Stimulated activated CD4-positive, alpha-beta T cell treated with anti-CD3 and anti-CD28 coated beads, Interleukin-1b, Interleukin-23, amount 100 ng/mL, for 48 hours (primary cell): ENCODE data around the gene DAGLA.

Source experiments
- DNase-seq: peaks from one replicate; pipeline ENCODE4 v3.0.0-alpha.2; 2020

Gene DAGLA

DNA sequence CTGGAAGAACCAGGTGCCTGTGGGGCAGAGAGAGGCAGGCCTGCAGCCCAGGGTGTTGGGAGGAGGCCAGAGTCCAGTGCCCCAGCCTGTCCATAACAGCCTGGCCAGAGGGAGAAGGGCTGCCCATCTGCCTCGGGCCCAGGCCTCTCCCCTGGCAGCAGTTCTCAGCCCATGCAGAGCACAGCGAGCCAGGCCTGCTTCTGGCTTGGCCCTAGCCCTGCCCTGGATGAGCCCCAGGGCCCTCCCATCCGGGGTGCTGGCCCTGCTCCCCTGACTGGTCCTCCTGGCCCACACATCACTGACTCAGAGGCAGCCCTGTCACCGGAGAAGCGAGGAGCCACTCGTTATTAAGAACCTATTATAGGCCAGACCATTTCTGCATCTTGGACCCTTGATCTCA, 52.5 kb downstream of the DAGLA start:
- no peak for DNase-seq

DNA sequence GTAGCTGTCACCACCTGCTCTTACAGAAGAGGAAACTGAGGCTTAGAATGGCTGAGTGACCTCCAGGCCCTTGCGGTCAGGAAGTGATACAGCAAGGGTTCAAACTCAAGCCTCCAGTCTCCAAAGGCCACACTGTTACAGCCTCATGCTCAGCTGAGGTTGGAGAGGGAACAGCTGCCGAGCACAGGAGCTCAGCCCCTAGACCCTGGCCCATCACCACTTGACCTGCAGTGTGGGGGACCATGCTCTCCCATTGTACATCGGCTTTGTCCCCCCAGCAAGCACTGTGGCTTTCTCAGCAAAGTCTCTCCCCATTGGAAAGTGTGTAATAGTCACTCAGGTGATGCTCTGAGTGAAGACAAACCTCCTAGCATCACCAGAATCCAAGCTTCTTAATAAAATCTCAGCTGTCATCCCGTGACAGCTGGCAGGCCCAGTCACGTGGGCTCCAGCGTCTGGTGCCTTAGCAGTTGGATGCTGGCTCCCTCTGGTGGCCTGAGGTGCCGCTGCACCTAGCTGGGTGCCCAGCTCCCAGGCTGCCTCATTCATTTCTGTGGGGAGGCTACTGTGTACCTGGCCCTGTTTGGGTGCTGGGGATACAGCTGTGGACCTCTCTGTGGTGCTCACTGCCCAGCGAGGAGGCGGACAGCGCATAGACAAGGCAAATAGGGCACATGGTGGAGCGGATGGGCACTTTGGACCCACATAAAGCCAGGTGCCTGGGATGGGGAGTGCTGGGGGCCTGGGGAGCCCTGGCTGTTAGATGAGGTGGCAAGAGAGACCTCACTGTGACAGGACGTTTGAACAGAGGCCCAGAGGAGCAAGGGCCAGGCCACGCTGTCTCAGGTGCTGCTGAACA, 53.2 kb downstream of the DAGLA start:
- DNase-seq, result peak; percentile 83

DNA sequence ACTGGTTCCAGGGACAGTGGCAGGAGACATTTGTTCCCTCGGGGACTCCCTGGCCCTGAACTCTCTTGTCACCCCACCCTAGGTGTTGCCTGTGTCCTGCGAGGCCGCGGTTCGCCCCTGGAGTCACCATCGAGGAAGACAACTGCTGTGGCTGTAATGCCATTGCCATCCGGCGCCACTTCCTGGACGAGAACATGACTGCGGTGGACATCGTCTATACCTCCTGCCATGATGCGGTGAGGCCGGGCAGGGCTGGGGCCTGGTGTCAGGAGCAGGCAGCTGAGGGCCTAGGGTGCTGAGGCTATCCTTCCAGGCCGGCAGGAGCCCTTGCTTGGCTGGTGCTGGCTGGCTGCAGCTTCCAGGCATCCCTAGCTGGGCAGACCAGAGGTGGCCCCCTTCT, 54.6 kb downstream of the DAGLA start:
- DNase-seq, result no peak

DNA sequence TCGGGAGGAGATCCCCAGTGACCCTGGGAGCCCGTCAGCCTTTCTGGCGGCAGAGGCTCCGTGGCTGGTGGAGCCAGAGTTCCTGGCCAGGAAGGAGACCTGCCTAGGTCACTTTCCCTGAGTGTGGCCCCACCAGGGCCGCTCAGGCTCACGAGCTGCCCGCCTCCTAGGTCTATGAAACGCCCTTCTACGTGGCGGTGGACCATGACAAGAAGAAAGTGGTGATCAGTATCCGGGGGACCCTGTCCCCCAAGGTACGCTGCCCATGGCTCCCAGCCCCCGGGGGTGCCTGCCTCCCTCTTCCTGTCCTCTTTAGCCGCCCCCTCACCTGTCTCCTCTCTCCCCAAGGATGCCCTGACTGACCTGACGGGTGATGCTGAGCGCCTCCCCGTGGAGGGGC, 55.2 kb downstream of the DAGLA start:
- no peak for DNase-seq

DNA sequence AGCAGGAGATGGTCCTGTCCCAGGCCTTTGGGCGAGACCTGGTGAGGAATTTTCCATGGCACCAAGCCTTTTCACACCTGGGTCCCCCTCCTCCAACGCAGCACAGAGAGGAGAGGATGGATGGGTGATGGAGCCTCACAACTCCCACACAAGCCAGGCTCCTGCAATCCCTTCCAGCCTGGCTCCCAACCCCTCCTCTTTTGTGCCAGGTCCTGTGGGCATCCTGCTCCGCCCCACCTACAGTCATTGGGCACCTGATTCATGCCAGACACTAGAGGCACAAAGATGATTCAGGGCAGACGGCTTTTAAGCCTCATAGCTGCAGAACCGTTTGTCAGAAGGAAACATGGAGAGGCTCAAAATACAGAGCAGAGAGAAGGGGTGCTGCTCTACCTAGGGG, 56.1 kb downstream of the DAGLA start:
- no peak for DNase-seq

DNA sequence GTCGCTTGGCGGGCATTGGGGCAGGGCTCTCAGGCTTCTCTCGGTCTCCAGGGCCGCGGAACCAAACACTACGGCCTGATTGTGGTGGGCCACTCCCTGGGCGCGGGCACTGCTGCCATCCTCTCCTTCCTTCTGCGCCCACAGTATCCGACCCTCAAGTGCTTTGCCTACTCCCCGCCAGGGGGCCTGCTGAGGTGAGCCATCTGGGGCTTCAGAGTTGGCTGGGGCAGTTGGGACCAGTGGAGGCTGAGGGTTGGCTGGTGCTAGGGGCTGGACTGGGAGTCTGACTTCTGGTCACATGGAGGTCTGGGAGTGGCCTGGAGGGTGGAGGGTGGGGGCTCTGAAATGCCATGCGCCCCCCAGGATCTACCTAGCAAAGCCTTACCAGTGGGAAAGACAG, 56.9 kb downstream of the DAGLA start:
- no peak for DNase-seq

DNA sequence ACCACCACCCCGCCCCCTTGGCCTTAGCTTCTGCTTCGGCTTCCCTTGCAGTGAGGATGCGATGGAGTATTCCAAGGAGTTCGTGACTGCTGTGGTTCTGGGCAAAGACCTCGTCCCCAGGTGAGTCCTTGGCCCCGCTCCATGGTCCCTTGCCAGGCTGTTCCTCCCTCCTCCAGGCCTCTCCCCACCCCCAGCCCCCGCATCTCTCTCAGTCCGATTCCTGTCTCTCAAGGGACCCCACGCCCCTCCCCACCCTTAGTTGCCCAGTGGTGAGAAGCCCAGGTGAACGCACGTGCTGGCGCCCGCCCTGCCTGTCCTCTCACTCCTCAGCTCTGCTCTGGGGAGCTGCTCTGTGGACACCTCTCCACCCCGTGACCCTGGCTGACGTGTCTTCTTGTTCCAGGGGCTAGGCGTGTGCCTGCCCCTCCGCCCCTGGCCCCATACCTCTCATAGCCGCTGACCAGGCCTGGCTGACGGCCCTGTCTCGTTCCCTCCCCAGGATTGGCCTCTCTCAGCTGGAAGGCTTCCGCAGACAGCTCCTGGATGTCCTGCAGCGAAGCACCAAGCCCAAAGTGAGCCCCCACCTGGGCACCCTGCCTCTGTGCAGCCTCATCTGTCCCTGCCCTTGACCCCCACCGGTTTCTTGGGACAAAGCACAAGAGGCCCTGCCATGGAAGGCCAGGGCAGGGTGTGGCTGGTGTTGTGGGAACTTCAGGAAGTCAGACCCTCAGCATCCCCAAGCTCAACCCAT, 57.6 kb downstream of the DAGLA start:
- DNase-seq, result no peak

DNA sequence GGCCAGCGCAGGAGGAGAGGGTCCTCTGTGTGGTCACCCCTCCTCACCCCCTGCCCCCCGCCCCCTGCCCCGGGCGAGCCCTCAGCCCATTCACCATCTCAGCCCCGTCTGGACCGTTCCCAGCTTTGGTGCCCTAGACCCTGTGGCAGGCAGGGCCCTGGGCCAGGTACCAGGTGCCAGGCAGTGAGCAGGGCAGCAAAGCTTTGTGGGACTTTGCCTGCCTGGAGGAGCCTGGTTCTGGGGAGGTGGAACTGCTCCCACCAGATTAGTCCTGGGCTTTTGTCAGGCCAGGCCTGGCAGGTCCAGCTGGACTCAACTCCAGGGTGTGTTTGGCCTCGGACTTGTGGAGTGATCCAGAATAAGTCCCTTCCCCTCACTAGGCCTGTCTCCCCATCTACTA, 58.6 kb downstream of the DAGLA start:
- no peak for DNase-seq

DNA sequence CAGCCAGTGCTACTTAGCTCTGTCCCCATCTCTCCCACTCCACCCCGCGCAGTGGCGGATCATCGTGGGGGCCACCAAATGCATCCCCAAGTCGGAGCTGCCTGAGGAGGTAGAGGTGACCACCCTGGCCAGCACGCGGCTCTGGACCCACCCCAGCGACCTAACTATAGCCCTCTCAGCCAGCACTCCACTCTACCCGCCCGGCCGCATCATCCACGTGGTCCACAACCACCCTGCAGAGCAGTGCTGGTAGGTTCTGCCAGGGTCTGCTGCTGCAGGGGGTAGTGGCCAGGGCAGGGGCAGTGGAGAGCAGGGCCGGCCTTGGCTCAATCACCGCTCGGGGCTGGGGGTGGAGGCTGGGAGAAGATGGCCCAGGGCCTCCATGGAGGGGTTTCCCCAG, 59.2 kb downstream of the DAGLA start:
- DNase-seq, result no peak

DNA sequence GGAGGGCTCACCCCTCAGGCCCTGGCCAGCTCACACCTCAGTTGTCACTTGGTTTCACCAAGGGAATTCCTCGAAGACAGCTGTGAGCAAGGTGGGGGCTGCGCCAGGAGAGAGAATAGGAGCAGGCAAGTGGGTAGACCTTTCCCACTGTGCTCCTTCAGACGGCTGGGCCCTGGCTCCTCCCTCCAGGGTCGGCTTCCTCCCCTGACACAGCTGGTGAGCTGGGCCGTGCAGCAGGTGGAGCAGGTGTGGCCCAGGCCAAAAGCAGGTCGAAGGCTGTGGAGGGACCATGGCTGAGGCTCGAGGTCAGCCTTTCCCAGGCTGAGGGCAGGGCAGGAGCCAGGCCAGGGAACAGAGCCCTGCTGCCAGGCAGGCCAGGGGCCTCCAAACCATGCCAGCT, 59.8 kb downstream of the DAGLA start:
- DNase-seq, result no peak

DNA sequence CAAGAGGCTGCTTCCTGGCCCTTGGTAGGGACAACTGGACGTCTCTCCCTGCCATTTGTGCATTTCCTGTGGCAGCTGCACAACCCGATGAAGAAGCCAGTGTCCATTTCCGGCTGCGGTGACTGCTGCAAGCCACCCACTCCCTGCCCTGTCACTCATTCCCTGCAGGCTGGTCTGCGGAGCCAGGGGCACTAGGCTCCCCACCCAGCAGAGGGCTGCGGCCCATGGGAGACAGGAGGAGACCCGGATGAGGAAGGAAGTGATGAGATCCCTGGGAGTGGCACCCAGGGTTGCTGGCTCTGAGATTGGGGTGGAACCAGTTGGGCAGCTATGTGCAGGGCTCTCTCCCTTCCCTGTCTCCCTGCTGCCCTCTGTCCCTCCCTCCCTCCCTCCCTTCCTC, 62.2 kb downstream of the DAGLA start:
- DNase-seq, result no peak

DNA sequence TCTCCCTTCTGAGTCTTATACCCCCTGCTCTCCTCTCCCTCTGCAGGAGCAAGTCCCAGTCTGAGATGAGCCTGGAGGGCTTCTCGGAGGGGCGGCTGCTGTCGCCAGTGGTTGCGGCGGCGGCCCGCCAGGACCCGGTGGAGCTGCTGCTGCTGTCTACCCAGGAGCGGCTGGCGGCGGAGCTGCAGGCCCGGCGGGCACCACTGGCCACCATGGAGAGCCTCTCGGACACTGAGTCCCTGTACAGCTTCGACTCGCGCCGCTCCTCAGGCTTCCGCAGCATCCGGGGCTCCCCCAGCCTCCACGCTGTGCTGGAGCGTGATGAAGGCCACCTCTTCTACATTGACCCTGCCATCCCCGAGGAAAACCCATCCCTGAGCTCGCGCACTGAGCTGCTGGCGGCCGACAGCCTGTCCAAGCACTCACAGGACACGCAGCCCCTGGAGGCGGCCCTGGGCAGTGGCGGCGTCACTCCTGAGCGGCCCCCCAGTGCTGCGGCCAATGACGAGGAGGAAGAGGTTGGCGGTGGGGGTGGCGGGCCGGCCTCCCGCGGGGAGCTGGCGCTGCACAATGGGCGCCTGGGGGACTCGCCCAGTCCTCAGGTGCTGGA, 63.4 kb downstream of the DAGLA start:
- no peak for DNase-seq

DNA sequence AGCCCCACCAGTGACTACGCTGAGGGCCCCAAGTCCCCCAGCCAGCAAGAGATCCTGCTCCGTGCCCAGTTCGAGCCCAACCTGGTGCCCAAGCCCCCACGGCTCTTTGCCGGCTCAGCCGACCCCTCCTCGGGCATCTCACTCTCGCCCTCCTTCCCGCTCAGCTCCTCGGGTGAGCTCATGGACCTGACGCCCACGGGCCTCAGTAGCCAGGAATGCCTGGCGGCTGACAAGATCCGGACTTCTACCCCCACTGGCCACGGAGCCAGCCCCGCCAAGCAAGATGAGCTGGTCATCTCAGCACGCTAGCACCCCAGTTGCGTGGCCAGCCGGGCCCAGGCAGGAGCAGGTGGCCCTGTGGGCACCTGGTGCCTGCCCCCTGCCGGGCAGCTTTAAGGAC, 64.0 kb downstream of the DAGLA start:
- DNase-seq, result no peak

DNA sequence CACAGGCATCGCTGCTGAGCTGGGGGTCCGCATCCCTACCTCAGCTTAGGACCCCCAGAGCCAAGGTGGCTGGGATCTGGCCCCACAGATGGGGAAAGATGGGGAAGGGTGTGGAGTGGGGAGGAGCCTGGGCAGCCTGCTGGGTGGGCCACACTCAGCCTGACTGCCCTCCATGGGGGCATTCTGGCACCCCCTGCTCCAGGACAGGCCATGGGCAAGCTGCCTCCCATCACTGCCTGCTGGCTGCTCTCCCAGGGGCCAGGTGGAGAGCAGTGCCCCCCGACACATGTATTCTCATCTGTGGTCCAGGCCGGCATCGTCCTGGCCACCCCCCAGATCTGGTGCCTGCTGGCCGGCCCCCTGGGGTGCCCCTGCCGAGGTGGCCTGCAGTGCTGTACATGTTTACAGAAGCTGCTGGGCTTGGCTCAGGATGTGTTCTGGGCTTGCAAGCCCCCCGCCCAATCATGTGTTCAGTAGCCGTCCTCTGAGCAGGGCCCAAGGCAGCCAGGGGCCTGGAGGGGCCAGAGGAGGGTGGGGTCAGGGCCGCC, 64.5 kb downstream of the DAGLA start:
- DNase-seq, result no peak

DNA sequence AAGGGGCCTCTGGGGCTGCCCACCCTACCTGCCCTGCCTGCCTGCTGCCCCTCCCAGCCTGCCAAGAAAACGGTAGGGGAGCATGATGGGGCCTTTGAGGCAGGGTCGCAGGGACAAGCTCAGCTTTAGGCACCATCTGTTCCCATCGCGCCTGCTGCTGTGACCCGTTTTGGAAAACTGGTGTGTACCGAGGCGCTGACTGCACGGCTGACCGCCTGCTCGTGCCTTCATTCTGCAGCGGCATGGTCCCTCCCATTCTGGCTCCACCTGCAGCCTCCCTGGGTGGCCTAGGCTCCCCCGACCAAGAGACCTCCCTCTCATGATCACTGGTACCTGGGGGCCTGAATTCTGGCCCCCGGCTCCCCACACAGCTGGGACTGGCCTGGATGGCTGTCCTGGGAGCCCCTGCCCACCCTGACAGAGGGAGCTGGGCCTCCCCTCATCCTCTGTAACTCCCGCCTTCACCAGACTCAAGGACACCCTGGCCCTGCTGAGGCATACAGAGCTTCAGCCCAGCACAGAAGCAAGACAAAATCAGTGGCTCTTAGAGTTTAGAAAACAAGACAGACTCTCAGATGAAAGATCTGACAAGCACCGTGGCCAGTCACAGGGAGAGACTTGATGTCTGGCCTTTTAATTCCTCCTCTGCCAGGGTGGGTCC, 65.7 kb downstream of the DAGLA start:
- no peak for DNase-seq

DNA sequence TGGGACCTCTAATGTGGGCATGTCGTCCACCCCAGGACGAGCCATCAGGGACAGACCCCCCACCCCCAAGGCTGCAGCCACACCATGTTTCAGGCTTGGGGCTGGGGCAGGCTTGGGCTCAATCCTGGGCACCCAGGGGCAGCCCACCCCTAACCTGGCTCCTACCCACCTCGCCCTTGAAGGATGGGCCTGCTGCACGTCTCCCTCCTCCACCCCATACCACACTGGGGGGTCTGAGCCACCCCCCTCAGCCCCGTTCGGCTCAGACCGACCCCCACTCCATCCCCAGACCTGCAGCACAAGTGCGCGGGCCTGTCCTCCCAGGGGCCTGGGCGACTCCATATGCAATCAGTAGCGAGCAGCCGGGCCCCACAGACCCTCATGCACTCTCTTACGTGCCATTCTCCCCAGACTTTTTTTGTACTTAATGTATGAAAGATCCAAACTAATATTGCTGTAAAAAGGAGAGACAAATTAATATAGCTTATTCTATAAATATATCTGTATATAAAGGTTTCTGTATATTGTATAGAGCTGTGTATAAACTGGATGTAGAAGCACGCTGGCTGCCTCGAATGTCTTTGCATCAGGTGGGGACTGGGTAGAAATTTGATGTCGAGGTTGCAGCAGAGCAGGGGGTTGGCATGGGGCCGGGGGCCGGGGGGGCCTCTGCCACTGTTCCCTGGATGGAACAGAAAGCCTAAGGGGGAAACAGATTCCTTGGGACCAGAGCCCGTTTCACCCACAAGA, 66.4 kb downstream of the DAGLA start:
- no peak for DNase-seq

DNA sequence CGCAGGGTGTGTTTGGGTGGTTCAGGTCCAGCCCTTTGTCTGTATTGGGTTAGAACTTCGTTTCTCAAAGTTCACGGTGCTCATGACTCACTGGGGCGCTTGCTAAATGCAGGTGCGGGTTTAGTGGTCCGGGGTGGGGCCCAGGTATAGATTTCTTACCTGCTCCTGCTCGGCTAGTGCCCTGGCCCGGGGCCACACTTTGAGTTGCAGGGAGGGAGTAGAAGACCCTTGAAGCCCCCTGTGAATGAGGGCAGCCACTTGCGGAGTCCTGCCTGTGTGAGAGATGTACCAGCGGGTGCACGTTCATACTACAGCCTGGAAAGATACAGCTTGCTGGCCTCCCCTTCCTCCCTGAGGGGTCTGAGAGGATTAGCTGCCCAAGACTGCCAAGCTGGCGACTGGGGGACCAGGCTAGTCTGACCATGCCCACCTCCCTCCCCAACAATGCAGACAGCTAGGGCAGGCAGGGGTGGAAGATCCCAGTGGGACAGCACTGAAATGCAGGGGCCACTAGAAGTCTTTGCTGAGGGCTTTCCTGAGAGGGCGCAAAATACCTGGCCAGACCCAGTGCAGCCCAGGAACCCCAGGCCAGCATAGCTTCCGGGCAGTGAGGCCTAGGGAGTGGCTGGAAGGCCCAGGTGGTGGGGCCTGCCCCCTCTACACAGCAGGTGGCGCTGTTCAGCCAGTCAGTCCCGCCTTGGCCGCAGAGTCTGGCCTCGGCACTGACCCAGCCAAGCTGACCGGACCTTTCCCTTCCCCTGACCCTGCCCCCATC, 67.2 kb downstream of the DAGLA start:
- DNase-seq, result peak; percentile 19

DNA sequence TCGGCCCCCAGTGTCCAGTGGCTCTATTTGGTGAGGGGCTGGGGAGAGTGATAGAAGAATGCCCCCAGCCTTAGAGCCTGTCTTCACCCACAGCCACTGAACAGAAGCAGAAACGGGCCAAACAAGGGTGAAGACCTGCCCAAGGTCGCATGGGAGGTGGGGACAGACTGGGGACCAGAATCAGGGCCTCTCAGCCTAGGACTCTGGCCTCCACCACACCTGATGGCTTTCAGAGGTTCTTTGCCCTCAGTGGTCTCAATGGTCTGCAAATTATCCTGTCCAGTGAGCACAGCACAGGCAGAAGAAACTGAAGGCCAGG, 67.7 kb downstream of the DAGLA start:
- no peak for DNase-seq

DNA sequence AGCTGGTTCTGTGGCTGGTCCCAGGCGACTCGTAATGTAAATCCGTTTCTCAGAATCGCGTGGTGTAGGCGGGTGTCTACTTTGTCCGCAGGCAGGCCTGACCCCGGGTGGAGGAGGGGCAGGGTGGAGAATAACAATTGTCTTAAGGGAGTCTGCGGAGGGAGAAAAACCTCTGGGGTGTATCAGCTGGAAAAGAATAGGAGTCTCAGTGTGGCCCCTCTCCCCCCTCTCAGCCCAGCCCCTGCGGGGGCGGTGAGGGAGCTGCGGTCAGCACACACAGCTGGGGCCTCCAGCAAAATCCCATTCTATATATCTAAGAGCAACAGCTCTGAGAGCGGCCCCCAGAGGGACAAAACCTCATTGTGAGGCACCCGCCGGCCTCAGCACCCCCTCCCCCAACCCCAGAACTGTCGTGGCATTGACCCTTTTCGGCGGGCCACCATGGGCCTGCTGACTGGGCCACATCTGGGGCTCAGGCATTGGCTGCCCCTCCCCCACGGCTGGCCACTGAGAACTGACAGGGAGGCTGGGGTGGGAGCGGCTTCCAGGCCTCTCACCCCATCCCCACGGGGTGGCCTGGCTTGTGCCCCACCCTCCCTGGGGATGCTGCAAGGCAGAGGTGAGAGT, 69.5 kb downstream of the DAGLA start:
- DNase-seq, result no peak

DNA sequence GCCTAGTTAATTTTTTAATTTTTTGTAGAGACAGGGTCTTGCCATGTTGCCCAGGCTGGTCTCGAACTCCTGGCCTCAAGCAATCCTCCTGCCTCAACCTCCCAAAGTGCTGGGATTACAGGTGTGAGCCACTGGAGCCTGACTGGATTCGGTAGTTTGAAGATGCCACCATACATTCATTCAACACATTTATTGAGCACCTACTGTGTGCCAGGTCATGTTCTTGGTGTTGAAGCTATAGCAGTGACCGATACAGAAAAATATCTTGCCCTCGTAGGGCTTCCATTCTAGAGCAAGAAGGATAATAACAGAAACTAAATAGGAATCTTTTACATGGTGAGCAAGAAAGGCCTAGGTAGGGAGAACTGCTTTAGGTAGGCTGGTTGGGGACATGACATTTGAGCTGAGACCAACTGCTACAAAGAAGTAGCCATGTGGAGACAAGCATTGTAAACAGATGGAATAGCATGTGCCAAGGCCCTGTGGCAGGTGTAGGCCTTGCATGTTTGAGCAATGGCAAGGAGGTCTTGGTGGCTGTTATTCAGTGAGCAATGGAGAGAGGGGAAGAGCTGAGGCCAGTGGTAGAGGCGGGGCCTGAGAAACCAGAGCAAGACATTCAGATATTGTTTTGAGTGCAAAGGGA, 70.6 kb downstream of the DAGLA start:
- DNase-seq, result no peak

DNA sequence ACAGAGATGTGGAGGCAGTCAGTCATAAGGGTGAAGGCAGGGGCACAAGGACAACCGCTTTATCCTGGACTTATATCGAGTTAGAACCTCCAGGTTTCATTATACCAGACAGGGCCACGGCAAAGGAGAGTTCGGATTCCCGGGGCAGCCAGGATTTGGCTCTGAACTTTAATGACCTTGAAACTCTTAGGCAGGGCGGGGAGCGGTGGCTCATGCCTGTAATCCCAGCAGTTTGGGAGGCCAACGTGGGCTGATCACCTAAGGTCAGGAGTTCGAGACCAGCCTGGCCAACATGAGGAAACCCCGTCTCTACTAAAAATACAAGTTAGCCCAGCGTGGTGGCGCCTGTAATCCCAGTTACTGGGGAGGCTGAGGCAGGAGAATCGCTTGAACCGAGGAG, 71.2 kb downstream of the DAGLA start:
- no peak for DNase-seq
